H9 (cell line): Measurements from ENCODE around the gene YOD1. TPM values are rescaled to one million over a fixed set of nuclear protein-coding genes. Genes with fewer than 3 reads are reported as not detected.

Experiments used
- DNase-seq: peaks from one replicate; pipeline ENCODE4 v3.0.0-alpha.2; 2017
- H2AFZ ChIP-seq: one replicate; pipeline ENCODE4 v1.6.1; 2013; ENCODE audit warnings: mild to moderate bottlenecking, low read length, control low read depth, moderate library complexity
- H2AK5ac ChIP-seq: 2 replicates; pipeline ENCODE4 v1.6.1; 2013; ENCODE audit warnings: low read length, control low read depth, mixed read lengths; ENCODE audit not compliant: insufficient read length
- H2BK120ac ChIP-seq: one replicate; pipeline ENCODE4 v1.6.1; 2013; ENCODE audit warnings: low read depth, mild to moderate bottlenecking, low read length, control low read depth, inconsistent platforms; ENCODE audit not compliant: poor library complexity, severe bottlenecking
- H2BK12ac ChIP-seq: 2 replicates; pipeline ENCODE4 v1.6.1; 2013; ENCODE audit warnings: low read length, control low read depth, mixed read lengths, low read depth; ENCODE audit not compliant: insufficient read length
- H2BK15ac ChIP-seq: 2 replicates; pipeline ENCODE4 v1.6.1; 2013; ENCODE audit warnings: low read depth, low read length, control low read depth
- H2BK20ac ChIP-seq: one replicate; pipeline ENCODE4 v1.6.1; 2013; ENCODE audit warnings: low read depth, mild to moderate bottlenecking, low read length, control low read depth, inconsistent platforms; ENCODE audit not compliant: poor library complexity, severe bottlenecking
- H2BK5ac ChIP-seq: 2 replicates; pipeline ENCODE4 v1.6.1; 2013; ENCODE audit warnings: low read length, control low read depth, mixed read lengths; ENCODE audit not compliant: insufficient read length
- H3K14ac ChIP-seq: 2 replicates; pipeline ENCODE4 v1.6.1; 2013; ENCODE audit warnings: low read length, control low read depth; ENCODE audit not compliant: insufficient read depth
- H3K18ac ChIP-seq: 2 replicates; pipeline ENCODE4 v1.6.1; 2013; ENCODE audit warnings: low read depth, mild to moderate bottlenecking, mixed read lengths, low read length, control low read depth; ENCODE audit not compliant: insufficient read length
- H3K23ac ChIP-seq: 2 replicates; pipeline ENCODE4 v1.6.1; 2013; ENCODE audit warnings: low read length, control low read depth, mixed read lengths, low read depth; ENCODE audit not compliant: insufficient read length
- H3K23me2 ChIP-seq: 2 replicates; pipeline ENCODE4 v1.6.1; 2013; ENCODE audit warnings: low read depth, mild to moderate bottlenecking, mixed read lengths, low read length, control low read depth; ENCODE audit not compliant: insufficient read length, poor library complexity, severe bottlenecking
- H3K27ac ChIP-seq: 2 replicates; pipeline ENCODE4 v1.5.1; 2013; ENCODE audit warnings: low read length, control low read depth, mixed read lengths, low read depth; ENCODE audit not compliant: insufficient read length
- H3K27me3 ChIP-seq: 2 replicates; pipeline ENCODE4 v1.6.1; 2013; ENCODE audit warnings: low read length, control low read depth, inconsistent platforms; ENCODE audit not compliant: insufficient read depth
- H3K4ac ChIP-seq: 2 replicates; pipeline ENCODE4 v1.6.1; 2013; ENCODE audit warnings: low read depth, mild to moderate bottlenecking, control low read depth, inconsistent platforms, low read length, moderate library complexity
- H3K4me1 ChIP-seq: 2 replicates; pipeline ENCODE4 v1.6.1; 2013; ENCODE audit warnings: low read length, control low read depth, inconsistent platforms; ENCODE audit not compliant: insufficient read depth
- H3K4me2 ChIP-seq: 2 replicates; pipeline ENCODE4 v1.6.1; 2013; ENCODE audit warnings: low read length, control low read depth, mixed read lengths; ENCODE audit not compliant: insufficient read length, insufficient read depth
- H3K56ac ChIP-seq: 2 replicates; pipeline ENCODE4 v1.6.1; 2013; ENCODE audit warnings: low read depth, mild to moderate bottlenecking, mixed read lengths, low read length, control low read depth; ENCODE audit not compliant: insufficient read length
- H3K79me1 ChIP-seq: 2 replicates; pipeline ENCODE4 v1.6.1; 2013; ENCODE audit warnings: low read depth, mild to moderate bottlenecking, moderate library complexity, low read length, control low read depth, inconsistent platforms; ENCODE audit not compliant: insufficient read depth, poor library complexity, severe bottlenecking
- H3K79me2 ChIP-seq: 2 replicates; pipeline ENCODE4 v1.6.1; 2013; ENCODE audit warnings: low read length, control low read depth, inconsistent platforms; ENCODE audit not compliant: insufficient read depth
- H3K9ac ChIP-seq: 2 replicates; pipeline ENCODE4 v1.6.1; 2013; ENCODE audit warnings: low read length, control low read depth, mixed read lengths; ENCODE audit not compliant: insufficient read length; ENCODE audit errors: extremely low read depth
- H3K9me3 ChIP-seq: one replicate; pipeline ENCODE4 v1.6.1; 2013; ENCODE audit warnings: low read depth, low read length, inconsistent platforms; ENCODE audit not compliant: control insufficient read depth
- H3T11ph ChIP-seq: one replicate; pipeline ENCODE4 v1.6.1; 2013; ENCODE audit warnings: mild to moderate bottlenecking, low read length, control low read depth, inconsistent platforms
- H4K20me1 ChIP-seq: one replicate; pipeline ENCODE4 v1.6.1; 2013; ENCODE audit not compliant: control insufficient read depth, insufficient read length, insufficient read depth
- H4K5ac ChIP-seq: 2 replicates; pipeline ENCODE4 v1.6.1; 2013; ENCODE audit warnings: low read depth, mild to moderate bottlenecking, mixed read lengths, low read length, control low read depth; ENCODE audit not compliant: insufficient read length
- H4K8ac ChIP-seq: replicated peaks from 2 replicates; pipeline ENCODE4 v1.6.1; 2013; ENCODE audit warnings: low read length, control low read depth, mixed read lengths, low read depth; ENCODE audit not compliant: insufficient read length
- H4K91ac ChIP-seq: 2 replicates; pipeline ENCODE4 v1.6.1; 2013; ENCODE audit warnings: low read depth, mild to moderate bottlenecking, moderate library complexity, mixed read lengths, low read length, control low read depth; ENCODE audit not compliant: insufficient read length
- H3K27ac Mint-ChIP-seq, 3 experiments: 2 replicates in 2 of 3; 3 replicates in 1 of 3; pipeline ENCODE4 v1.8.0; 2020 to 2021; ENCODE audit warnings: mixed read lengths in 3 of 3, mild to moderate bottlenecking in 1 of 3, moderate library complexity in 1 of 3
- H3K27me3 Mint-ChIP-seq: 2 replicates; pipeline ENCODE4 v1.8.0; 2021; ENCODE audit warnings: low read depth, mild to moderate bottlenecking, moderate library complexity, mixed read lengths
- H3K36me3 Mint-ChIP-seq, 3 experiments: 2 replicates in 2 of 3; 3 replicates in 1 of 3; pipeline ENCODE4 v1.8.0; 2020 to 2021; ENCODE audit warnings: low read depth in 3 of 3, mixed read lengths in 3 of 3; ENCODE audit not compliant: insufficient read depth in 1 of 3
- H3K4me1 Mint-ChIP-seq, 2 experiments: 2 replicates each; pipeline ENCODE4 v1.8.0; 2020; ENCODE audit warnings: mixed read lengths in 2 of 2
- H3K4me3 Mint-ChIP-seq, 2 experiments: 2 replicates in 1 of 2; 3 replicates in 1 of 2; pipeline ENCODE4 v1.8.0; 2020 to 2021; ENCODE audit warnings: mild to moderate bottlenecking in 2 of 2, mixed read lengths in 2 of 2, moderate library complexity in 1 of 2
- H3K9me3 Mint-ChIP-seq, 2 experiments: 2 replicates in 1 of 2; 3 replicates in 1 of 2; pipeline ENCODE4 v1.8.0; 2020; ENCODE audit warnings: mild to moderate bottlenecking in 2 of 2, mixed read lengths in 2 of 2, moderate library complexity in 1 of 2
- CTCF ChIP-seq: fragments of 200-600 bp; sonication (generic); conservative IDR thresholded peaks from 3 replicates; pipeline ENCODE4 v1.8.0; 2021; ENCODE audit warnings: antibody characterized with exemption, mild to moderate bottlenecking
- WGBS: extraction: QIAGEN DNeasy Blood & Tissue Kit; methylation state at CpG from one replicate; pipeline ENCODE4 v1.1.7; 2013; ENCODE audit warnings: missing lambda C conversion rate, low lambda C conversion rate, mixed read lengths; ENCODE audit not compliant: insufficient read length; ENCODE audit errors: extremely low coverage; 5-methylcytosine and 5-hydroxymethylcytosine counted together
- total RNA-seq: library from RNA; stranded (reverse); gene quantifications from 2 replicates; pipeline ENCODE4 v1.2.1, GENCODE V29; 2021

Gene YOD1
- total RNA-seq, 1 experiment from 2014 or later = 8.6 TPM

GRCh38 chr1:207006083-207006482 is 44.9 kb downstream of the YOD1 start:
- Histone ChIP-seq H3K18ac (no peak overlapping the region), H3K14ac (no peak overlapping the region), H3T11ph (no peak overlapping the region), H4K5ac (no peak overlapping the region), H3K23ac (no peak overlapping the region), H2BK12ac (no peak overlapping the region), H4K91ac (no peak overlapping the region), H2BK15ac (no peak overlapping the region), H2AK5ac (no peak overlapping the region), H2BK5ac (no peak overlapping the region), H4K8ac (no peak overlapping the region), H3K23me2 (no peaks in the 10 kb centered on the region), H3K4ac (no peak overlapping the region), H3K9ac (no peak overlapping the region), H3K9me3 (no peaks in the 10 kb centered on the region), H3K27ac (no peak overlapping the region), H2AFZ (no peak overlapping the region), H4K20me1 (no peaks in the 10 kb centered on the region), H3K79me2 (no peaks in the 10 kb centered on the region), H3K4me2 (no peak overlapping the region), H3K56ac (no peak overlapping the region), H3K4me1 (no peaks in the 10 kb centered on the region), H2BK20ac (no peak overlapping the region), H3K79me1 (no peaks in the 10 kb centered on the region), H2BK120ac (no peak overlapping the region), H3K27me3 (no peaks in the 10 kb centered on the region)
- Mint-ChIP-seq H3K36me3 (no peaks in the 10 kb centered on the region), H3K27ac (no peak overlapping the region), H3K4me3 (no peak overlapping the region), H3K9me3 (no peaks in the 10 kb centered on the region), H3K4me1 (peaks cover 24% of the 10 kb centered on the region in 2 experiments), H3K27me3 (peaks cover 8% of the 10 kb centered on the region)
- no peak for DNase-seq
- no peak for TF ChIP-seq CTCF
- no CpG with 5 or more reads among the region's 3 CpGs for WGBS
